ENCODE data around the gene PLN.

Gene PLN

DNA sequence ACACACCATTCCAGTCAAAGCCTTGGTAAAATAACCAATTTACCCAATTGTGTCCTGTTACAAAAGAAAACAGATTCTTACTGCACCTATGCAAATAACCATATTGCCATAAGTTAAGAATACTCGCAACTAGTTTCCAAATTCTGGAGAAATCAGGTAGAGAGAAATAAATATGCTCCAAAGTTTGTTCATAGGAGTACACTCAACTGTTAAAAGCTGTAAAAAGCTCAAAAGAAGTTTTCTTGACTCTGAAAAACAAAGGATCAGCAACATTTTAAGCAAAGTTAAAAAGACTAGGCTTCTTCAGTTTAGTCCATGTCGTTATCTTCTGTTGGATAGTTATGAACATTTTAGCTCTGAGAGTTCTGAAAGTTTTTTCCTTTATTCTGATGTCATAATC, 55.3 kb downstream of the PLN start:
- Histone ChIP-seq H3K27ac (ENCODE audit: low read length) (no peak overlapping the region), H3K36me3 (ENCODE audit: insufficient read depth, low read depth, low read length) (no peaks in the 10 kb centered on the region), H3K4me3 (ENCODE audit: low read length) (no peak overlapping the region), H3K27me3 (ENCODE audit: insufficient read depth, low read length) (no peaks in the 10 kb centered on the region), H3K9ac (ENCODE audit: low read depth, low read length) (no peak overlapping the region), H3K9me3 (ENCODE audit: insufficient read depth, low read depth, low read length) (peaks cover 16% of the 10 kb centered on the region; the same call in 1 of the 2 replicates), H3K4me1 (ENCODE audit: insufficient read depth, low read length) (no peaks in the 10 kb centered on the region)

- H3K4me3 ChIP-seq (ENCODE audit: low read length): no peak overlapping the region
- H3K27ac ChIP-seq (ENCODE audit: low read length): no peak overlapping the region
- no peaks in the 10 kb centered on the region for H3K27me3 ChIP-seq (ENCODE audit: insufficient read depth, low read length)
- H3K36me3 ChIP-seq (ENCODE audit: insufficient read depth, low read depth, low read length): no peaks in the 10 kb centered on the region
- H3K9ac ChIP-seq (ENCODE audit: low read depth, low read length): no peak overlapping the region
- H3K4me1 ChIP-seq (ENCODE audit: insufficient read depth, low read length): no peaks in the 10 kb centered on the region
- peaks cover 16% of the 10 kb centered on the region; the same call in 1 of the 2 replicates for H3K9me3 ChIP-seq (ENCODE audit: insufficient read depth, low read depth, low read length)
Measured at GRCh38 chr6:118606268-118606667, 58.2 kb downstream of the PLN start.

DNA sequence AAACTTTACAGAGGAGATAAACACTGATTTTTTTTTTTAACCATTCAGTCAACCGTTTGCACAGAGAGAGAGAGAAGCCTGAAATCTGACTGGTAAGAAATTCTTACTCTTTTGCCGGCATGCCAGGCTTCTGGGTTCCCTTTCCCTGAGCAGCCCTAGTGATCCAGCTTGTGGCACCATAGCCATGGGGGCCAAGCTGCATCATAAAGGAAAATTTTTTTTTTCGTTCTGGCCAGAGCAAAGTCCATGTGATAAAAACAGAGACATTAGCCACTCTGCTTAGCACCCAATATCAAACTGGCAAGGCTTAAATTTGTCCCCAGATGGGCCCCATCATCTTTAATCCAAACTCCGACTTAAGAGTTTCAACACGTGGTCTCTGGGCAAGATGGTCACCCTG, 58.8 kb downstream of the PLN start:
- H3K9ac ChIP-seq (ENCODE audit: low read depth, low read length): no peak overlapping the region

More for the DNA sequence above, 58.8 kb downstream of the PLN start:
- no peak overlapping the region for H3K4me3 ChIP-seq (ENCODE audit: low read length)
- H3K27ac ChIP-seq (ENCODE audit: low read length): no peak overlapping the region
- no peaks in the 10 kb centered on the region for H3K4me1 ChIP-seq (ENCODE audit: insufficient read depth, low read length)
- H3K9me3 ChIP-seq (ENCODE audit: insufficient read depth, low read depth, low read length): peaks cover 16% of the 10 kb centered on the region; the same call in 1 of the 2 replicates
- no peaks in the 10 kb centered on the region for H3K36me3 ChIP-seq (ENCODE audit: insufficient read depth, low read depth, low read length)
- no peaks in the 10 kb centered on the region for H3K27me3 ChIP-seq (ENCODE audit: insufficient read depth, low read length)

All from iPS-20b (cell line).